ENCODE data around the gene EIF4E1B. TPM values are rescaled to one million over a fixed set of nuclear protein-coding genes. Genes with fewer than 3 reads are reported as not detected.
"Not testable (repeated sequence)": the region's sequence is repeated elsewhere in the genome, so short reads cannot be mapped to it uniquely, and the experiment has no call there.

The EIF4E1B gene
- total RNA-seq, 4 donors from 2014 or later, result not detected

DNA sequence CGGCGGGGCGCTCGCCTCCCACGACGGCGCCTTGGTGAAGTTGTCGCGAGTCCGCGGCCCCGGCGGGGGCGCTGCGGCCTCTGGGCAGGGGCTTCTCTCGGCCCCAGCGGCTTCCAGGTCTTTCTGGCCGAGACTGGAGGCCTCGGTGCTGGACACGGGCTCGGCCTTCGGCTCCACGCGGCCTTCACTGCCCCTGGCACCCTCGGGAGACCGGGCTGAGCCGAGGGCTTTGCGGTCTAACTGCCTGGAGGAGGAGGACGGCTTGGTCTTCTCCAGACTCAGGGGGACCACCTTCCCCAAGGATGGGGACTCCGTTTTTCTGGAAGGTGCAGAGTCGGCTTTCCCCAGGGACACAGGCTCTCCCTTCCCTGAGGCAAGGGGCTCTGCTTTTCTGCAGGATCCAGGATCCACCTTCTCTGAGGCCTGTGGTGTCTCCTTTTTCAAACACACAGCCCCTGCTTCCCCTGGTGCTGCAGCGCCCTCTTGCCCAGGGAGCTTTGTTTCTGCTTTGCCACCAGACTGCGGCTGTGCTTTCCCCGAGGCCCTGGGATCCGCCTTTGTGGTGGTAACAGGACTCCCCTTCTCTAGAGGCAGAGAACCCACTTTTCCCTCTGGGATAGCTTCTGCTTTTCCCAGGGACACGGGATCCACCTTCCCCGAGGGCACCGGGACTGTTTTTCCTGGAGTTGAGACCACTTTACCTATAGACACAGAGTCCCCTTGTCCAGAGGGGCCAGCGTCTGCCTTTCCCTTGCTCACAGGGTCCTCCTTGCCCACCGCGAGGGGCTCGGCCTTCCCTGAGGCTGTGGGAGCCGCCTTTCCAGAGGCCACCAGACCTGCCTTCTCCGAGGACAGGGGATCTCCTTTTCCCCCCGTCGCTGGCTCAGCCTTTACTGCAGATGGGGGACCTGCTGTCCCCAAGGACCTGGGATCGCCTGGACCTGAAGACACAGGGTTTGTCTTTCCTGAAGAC lies 32.8 kb upstream of the EIF4E1B start:
- Histone ChIP-seq H3K27ac (peak overlapping the region in 1 of 4 donors; percentile 7), H3K9me3 (no peaks in the 10 kb centered on the region), H3K4me3 (peak overlapping the region in 1 of 2 donors; percentile 48), H3K27me3 (peaks cover 63% of the 10 kb centered on the region), H3K4me1 (peaks cover 0 to 14% (median 3%) of the 10 kb centered on the region in 3 donors), H3K36me3 (no peaks in the 10 kb centered on the region)
- WGBS, 2 donors (ENCODE audit: low coverage in 1 of 2), result 92 to 100% methylated on average over 4 to 7 of the region's 47 CpGs
- no peak for TF ChIP-seq POLR2A (IDR thresholded peaks at IDR 0.05)
- TF ChIP-seq EP300 (IDR thresholded peaks at IDR 0.05), result no peak
- TF ChIP-seq, protein P1, sequence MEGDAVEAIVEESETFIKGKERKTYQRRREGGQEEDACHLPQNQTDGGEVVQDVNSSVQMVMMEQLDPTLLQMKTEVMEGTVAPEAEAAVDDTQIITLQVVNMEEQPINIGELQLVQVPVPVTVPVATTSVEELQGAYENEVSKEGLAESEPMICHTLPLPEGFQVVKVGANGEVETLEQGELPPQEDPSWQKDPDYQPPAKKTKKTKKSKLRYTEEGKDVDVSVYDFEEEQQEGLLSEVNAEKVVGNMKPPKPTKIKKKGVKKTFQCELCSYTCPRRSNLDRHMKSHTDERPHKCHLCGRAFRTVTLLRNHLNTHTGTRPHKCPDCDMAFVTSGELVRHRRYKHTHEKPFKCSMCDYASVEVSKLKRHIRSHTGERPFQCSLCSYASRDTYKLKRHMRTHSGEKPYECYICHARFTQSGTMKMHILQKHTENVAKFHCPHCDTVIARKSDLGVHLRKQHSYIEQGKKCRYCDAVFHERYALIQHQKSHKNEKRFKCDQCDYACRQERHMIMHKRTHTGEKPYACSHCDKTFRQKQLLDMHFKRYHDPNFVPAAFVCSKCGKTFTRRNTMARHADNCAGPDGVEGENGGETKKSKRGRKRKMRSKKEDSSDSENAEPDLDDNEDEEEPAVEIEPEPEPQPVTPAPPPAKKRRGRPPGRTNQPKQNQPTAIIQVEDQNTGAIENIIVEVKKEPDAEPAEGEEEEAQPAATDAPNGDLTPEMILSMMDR (IDR thresholded peaks at IDR 0.05), result no peak
- TF ChIP-seq POLR2AphosphoS5 (IDR thresholded peaks at IDR 0.05), result no peak
- ATAC-seq, result no peak

- ATAC-seq, H3K9me3 ChIP-seq, H3K27ac ChIP-seq, H3K36me3 ChIP-seq, H3K4me3 ChIP-seq: not testable (repeated sequence)
- WGBS, 2 donors (ENCODE audit: low coverage in 1 of 2), result 90 to 93% methylated on average over 2 to 16 of the region's 19 CpGs
- peaks cover 41% of the 10 kb centered on the region for H3K27me3 ChIP-seq
- H3K4me1 ChIP-seq, result peaks cover 0 to 14% (median 3%) of the 10 kb centered on the region in 3 donors
Measured at GRCh38 chr5:176599749-176600430, 30.6 kb upstream of the EIF4E1B start.

DNA sequence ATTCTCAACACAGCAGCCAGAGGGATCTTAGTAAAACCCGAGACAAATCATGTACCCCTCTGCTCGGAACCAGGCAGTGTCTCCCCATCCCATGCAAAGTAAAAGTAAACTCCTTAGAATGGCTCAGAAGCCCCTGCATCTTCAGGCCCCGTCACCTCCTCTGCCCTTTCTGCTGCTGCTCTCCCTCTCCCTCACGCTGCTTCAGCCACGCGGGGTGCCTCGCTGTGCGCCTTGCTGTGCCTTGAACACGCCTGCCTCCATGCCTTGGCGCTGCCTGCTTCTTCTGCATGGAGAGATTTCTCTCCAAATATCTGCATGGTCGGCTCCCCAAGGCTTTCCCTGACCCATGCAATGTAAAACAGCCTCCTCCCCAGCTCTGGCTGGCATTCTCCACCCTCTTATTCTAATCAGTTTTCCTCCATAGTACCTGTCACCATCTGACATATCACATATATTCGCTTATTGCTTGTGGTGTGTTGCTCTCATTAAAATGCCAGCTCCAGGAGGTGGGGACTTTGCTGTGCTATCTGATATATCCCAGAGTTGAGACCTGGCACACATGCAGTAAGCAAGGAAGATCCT lies 28.5 kb upstream of the EIF4E1B start:
- 73 to 74% methylated on average over 9 to 12 of the region's 12 CpGs for WGBS, 2 donors (ENCODE audit: low coverage in 1 of 2)
- H3K27ac ChIP-seq, result no peak overlapping the region
- no peak for ATAC-seq
- H3K36me3 ChIP-seq, result no peaks in the 10 kb centered on the region
- H3K4me1 ChIP-seq, result peaks cover 0 to 6% (median 0%) of the 10 kb centered on the region in 3 donors
- no peaks in the 10 kb centered on the region for H3K9me3 ChIP-seq
- TF ChIP-seq POLR2AphosphoS5 (IDR thresholded peaks at IDR 0.05) (no peak), POLR2A (IDR thresholded peaks at IDR 0.05) (no peak), EP300 (IDR thresholded peaks at IDR 0.05) (no peak)
- TF ChIP-seq, protein P1 (IDR thresholded peaks at IDR 0.05), result no peak
- H3K4me3 ChIP-seq, result no peak overlapping the region
- peaks cover 22% of the 10 kb centered on the region for H3K27me3 ChIP-seq

- Histone ChIP-seq H3K27me3 (peaks cover 16% of the 10 kb centered on the region), H3K4me3 (no peak overlapping the region), H3K27ac (no peak overlapping the region), H3K9me3 (no peaks in the 10 kb centered on the region), H3K36me3 (no peaks in the 10 kb centered on the region), H3K4me1 (no peaks in the 10 kb centered on the region)
- TF ChIP-seq, protein P1 (IDR thresholded peaks at IDR 0.05), result no peak
- no peak for TF ChIP-seq POLR2AphosphoS5 (IDR thresholded peaks at IDR 0.05)
- no peak for ATAC-seq
- 0 to 17% methylated on average over 1 to 2 of the region's 2 CpGs for WGBS, 2 donors (ENCODE audit: low coverage in 1 of 2)
Measured at GRCh38 chr5:176603091-176603490, 27.4 kb upstream of the EIF4E1B start.

DNA sequence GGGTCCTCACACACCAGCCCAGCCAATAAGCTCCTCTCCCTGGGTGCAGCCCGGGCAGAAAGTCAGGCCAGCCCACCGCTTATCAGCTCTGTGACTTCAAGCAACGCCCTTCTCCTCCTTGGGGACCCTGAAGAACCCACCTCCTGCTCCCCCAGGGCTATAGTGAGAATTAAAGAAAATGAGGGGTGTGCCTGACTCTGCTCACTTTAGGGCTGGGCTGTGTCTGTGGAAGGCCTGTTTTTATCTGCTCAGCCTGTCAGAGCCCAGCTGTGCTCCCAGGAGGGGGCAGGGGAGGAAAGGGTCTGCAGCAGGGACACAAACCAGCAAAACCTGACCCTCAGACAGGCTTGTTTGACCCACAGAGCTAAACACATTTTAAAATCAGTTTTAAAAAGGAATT lies 24.4 kb upstream of the EIF4E1B start:
- TF ChIP-seq EP300 (IDR thresholded peaks at IDR 0.05), result no peak
- TF ChIP-seq, protein P1 (IDR thresholded peaks at IDR 0.05), result no peak
- no peak for TF ChIP-seq POLR2AphosphoS5 (IDR thresholded peaks at IDR 0.05)
- no peak for TF ChIP-seq POLR2A (IDR thresholded peaks at IDR 0.05)
- WGBS, 2 donors (ENCODE audit: low coverage in 1 of 2), result no CpG with 5 or more reads among the region's 3 CpGs

More for the DNA sequence above, 24.4 kb upstream of the EIF4E1B start:
- Histone ChIP-seq H3K4me1 (peaks cover 0 to 18% (median 8%) of the 10 kb centered on the region in 3 donors), H3K27me3 (peaks cover 29% of the 10 kb centered on the region), H3K9me3 (no peaks in the 10 kb centered on the region), H3K36me3 (no peaks in the 10 kb centered on the region), H3K27ac (no peak overlapping the region), H3K4me3 (no peak overlapping the region)
- no peak for ATAC-seq
